GM11168 (cell line): ENCODE data around the gene NDUFS8.

Experiments
- in situ Hi-C: fragments of 300-500 bp; cut with MboI; formaldehyde crosslinking; loops from one replicate; pipeline ENCODE4 v1.12.0; 2022; ENCODE audit warnings: low sequenced_read_pairs; ENCODE audit not compliant: unreplicated experiment

Gene NDUFS8

GRCh38 chr11:68014947-68015447, 15.5 kb upstream of the NDUFS8 start:
- in situ Hi-C loops = no loop called here

GRCh38 chr11:68015467-68015866, 15.0 kb upstream of the NDUFS8 start:
- in situ Hi-C loops = no loop called here

GRCh38 chr11:68016161-68016903, 14.1 kb upstream of the NDUFS8 start:
- in situ Hi-C loops = no loop called here

- in situ Hi-C loops = no loop called here
Observed at GRCh38 chr11:68016904-68017817, 13.3 kb upstream of the NDUFS8 start.

GRCh38 chr11:68017980-68018729, 12.3 kb upstream of the NDUFS8 start:
- in situ Hi-C loops = no loop called here

- in situ Hi-C loops = no loop called here
Observed at GRCh38 chr11:68018730-68019190, 11.7 kb upstream of the NDUFS8 start.

GRCh38 chr11:68019486-68019885, 11.0 kb upstream of the NDUFS8 start:
- in situ Hi-C loops = no loop called here

- in situ Hi-C loops = no loop called here
Observed at GRCh38 chr11:68020575-68020974, 9.9 kb upstream of the NDUFS8 start.

- in situ Hi-C loops = no loop called here
Observed at GRCh38 chr11:68021167-68021787, 9.2 kb upstream of the NDUFS8 start.

- in situ Hi-C loops = no loop called here
Observed at GRCh38 chr11:68022531-68022930, 8.0 kb upstream of the NDUFS8 start.

- in situ Hi-C loops = no loop called here
Observed at GRCh38 chr11:68024508-68024907, 6.0 kb upstream of the NDUFS8 start.

- in situ Hi-C loops = no loop called here
Observed at GRCh38 chr11:68025047-68025446, 5.4 kb upstream of the NDUFS8 start.

- in situ Hi-C loops = no loop called here
Observed at GRCh38 chr11:68026391-68027105, 3.9 kb upstream of the NDUFS8 start.

GRCh38 chr11:68027667-68028066, 2.8 kb upstream of the NDUFS8 start:
- in situ Hi-C loops = no loop called here

- in situ Hi-C loops = no loop called here
Observed at GRCh38 chr11:68028802-68029545, 1.5 kb upstream of the NDUFS8 start.

- in situ Hi-C loops = no loop called here
Observed at GRCh38 chr11:68031144-68031464, 623 bp downstream of the NDUFS8 start.

GRCh38 chr11:68032003-68032402, 1.5 kb downstream of the NDUFS8 start:
- in situ Hi-C loops = no loop called here

GRCh38 chr11:68032997-68033707, 2.7 kb downstream of the NDUFS8 start:
- in situ Hi-C loops = no loop called here
